H1 (cell line): ENCODE results near the gene PLA2G4E. TPM values are rescaled to one million over a fixed set of nuclear protein-coding genes. Genes with fewer than 3 reads are reported as not detected.
A peak's percentile ranks its signal among the peaks of the same experiment; 100 is the strongest.

Source experiments
- CTCF ChIA-PET: fragments of 300-600 bp; sonication (Branson Sonifier 250); formaldehyde crosslinking; loops from one replicate; lab custom pipeline; 2021; ENCODE audit not compliant: partially characterized antibody; lab: Charles Lee
- POLR2A ChIA-PET: fragments of 300-600 bp; sonication (Branson Sonifier 250); formaldehyde crosslinking; loops from one replicate; lab custom pipeline; 2021; ENCODE audit warnings: inconsistent platforms; ENCODE audit not compliant: partially characterized antibody; lab: Charles Lee
- DNase-seq, 2 experiments: peaks; one replicate each; pipeline versions ENCODE4 v3.0.0 to v3.0.0-alpha.2; 2010 to 2022; ENCODE audit warnings: low spot score in 2 of 2, low read depth in 1 of 2, mixed read lengths in 1 of 2
- FAIRE-seq: peaks from 2 replicates; lab custom pipeline; 2011; peaks lifted over from hg19 to GRCh38; lab: Jason Lieb, UNC
- H2AFZ ChIP-seq: 2 replicates; pipeline ENCODE4 v1.8.1; 2012; ENCODE audit warnings: low read length, inconsistent platforms
- H2AK5ac ChIP-seq: 2 replicates; pipeline ENCODE4 v1.6.1; 2013; ENCODE audit warnings: low read depth, low read length
- H2BK120ac ChIP-seq: replicated peaks from 2 replicates; pipeline ENCODE3; 2013; ENCODE audit warnings: low read depth, low read length, inconsistent platforms
- H2BK12ac ChIP-seq: 2 replicates; pipeline ENCODE4 v1.6.1; 2013; ENCODE audit warnings: low read depth, low read length
- H2BK15ac ChIP-seq: 2 replicates; pipeline ENCODE4 v1.6.1; 2013; ENCODE audit warnings: low read length
- H2BK20ac ChIP-seq: 2 replicates; pipeline ENCODE4 v1.6.1; 2013; ENCODE audit warnings: low read length
- H2BK5ac ChIP-seq: 2 replicates; pipeline ENCODE4 v1.6.1; 2013; ENCODE audit warnings: low read depth, low read length
- H3K14ac ChIP-seq: 2 replicates; pipeline ENCODE4 v1.6.1; 2013; ENCODE audit warnings: inconsistent platforms; ENCODE audit not compliant: insufficient read length
- H3K18ac ChIP-seq: 2 replicates; pipeline ENCODE4 v1.6.1; 2013; ENCODE audit warnings: low read length; ENCODE audit errors: extremely low read depth
- H3K23ac ChIP-seq: 2 replicates; pipeline ENCODE4 v1.6.1; 2013; ENCODE audit warnings: inconsistent platforms; ENCODE audit not compliant: insufficient read length
- H3K23me2 ChIP-seq: 2 replicates; pipeline ENCODE4 v1.6.1; 2013; ENCODE audit warnings: low read depth, low read length
- H3K27ac ChIP-seq: 2 replicates; pipeline ENCODE4 v1.6.1; 2011; ENCODE audit warnings: low read depth, low read length, inconsistent platforms
- H3K27me3 ChIP-seq, 4 experiments: replicated peaks in 1 of 4; 1 replicate in 1 of 4; 2 replicates in 3 of 4; pipeline versions ENCODE4 v1.6.1 to v1.8.1; 2011 to 2013; ENCODE audit warnings: low read length in 3 of 4, mild to moderate bottlenecking in 3 of 4, inconsistent platforms in 2 of 4, mixed read lengths in 2 of 4, moderate library complexity in 1 of 4; ENCODE audit not compliant: control insufficient read depth in 3 of 4, insufficient read depth in 3 of 4; ENCODE audit errors: extremely low read depth in 1 of 4
- H3K36me3 ChIP-seq, 4 experiments: 2 replicates each; pipeline versions ENCODE4 v1.6.1 to v1.8.1; 2011 to 2013; ENCODE audit warnings: mild to moderate bottlenecking in 4 of 4, low read length in 3 of 4, moderate library complexity in 2 of 4, control low read depth in 1 of 4, inconsistent platforms in 1 of 4; ENCODE audit not compliant: insufficient read depth in 4 of 4, control insufficient read depth in 2 of 4
- H3K4ac ChIP-seq: replicated peaks from 2 replicates; pipeline ENCODE3; 2013; ENCODE audit warnings: low read length, low read depth, mixed read lengths, inconsistent platforms; ENCODE audit not compliant: insufficient read length
- H3K4me1 ChIP-seq, 4 experiments: replicated peaks in 1 of 4; 1 replicate in 1 of 4; 2 replicates in 3 of 4; pipeline versions ENCODE4 v1.6.1 to v1.8.1; 2011 to 2013; ENCODE audit warnings: low read length in 3 of 4, inconsistent platforms in 2 of 4, mixed read lengths in 1 of 4; ENCODE audit not compliant: insufficient read depth in 4 of 4, control insufficient read depth in 3 of 4
- H3K4me2 ChIP-seq, 2 experiments: 2 replicates each; pipeline versions ENCODE4 v1.6.1 to v1.8.1; 2011 to 2013; ENCODE audit warnings: low read depth in 2 of 2, low read length in 2 of 2, control low read depth in 1 of 2, inconsistent platforms in 1 of 2, mild to moderate bottlenecking in 1 of 2; ENCODE audit not compliant: insufficient read depth in 1 of 2
- H3K4me3 ChIP-seq, 4 experiments: fragments of 200-600, 300-600 bp in 1 of 4; sonication (generic), shearing (Covaris generic), sonication (Bioruptor Twin) in 1 of 4; 2 replicates each; pipeline versions ENCODE4 v1.5.1 to v1.8.1; 2011 to 2016; ENCODE audit warnings: low read length in 4 of 4, low read depth in 3 of 4, control low read depth in 2 of 4, inconsistent platforms in 2 of 4, mild to moderate bottlenecking in 2 of 4, mixed read lengths in 1 of 4, moderate library complexity in 1 of 4; ENCODE audit not compliant: insufficient read depth in 2 of 4; ENCODE audit errors: extremely low read depth in 1 of 4
- H3K56ac ChIP-seq: replicated peaks from 2 replicates; pipeline ENCODE3; 2013; ENCODE audit warnings: low read depth, mild to moderate bottlenecking, mixed read lengths, low read length, inconsistent platforms; ENCODE audit not compliant: insufficient read length
- H3K79me1 ChIP-seq: 2 replicates; pipeline ENCODE4 v1.6.1; 2013; ENCODE audit warnings: low read depth, low read length, control low read depth
- H3K79me2 ChIP-seq, 2 experiments: 2 replicates each; pipeline versions ENCODE4 v1.6.1 to v1.8.1; 2012 to 2013; ENCODE audit warnings: low read length in 2 of 2, mild to moderate bottlenecking in 2 of 2, inconsistent platforms in 1 of 2; ENCODE audit not compliant: insufficient read depth in 2 of 2, control insufficient read depth in 1 of 2
- H3K9ac ChIP-seq, 4 experiments: replicated peaks in 1 of 4; 1 replicate in 1 of 4; 2 replicates in 3 of 4; pipeline versions ENCODE4 v1.6.1 to v1.8.1; 2011 to 2013; ENCODE audit warnings: low read depth in 3 of 4, low read length in 3 of 4, control low read depth in 2 of 4, mild to moderate bottlenecking in 2 of 4, moderate library complexity in 2 of 4, inconsistent platforms in 1 of 4; ENCODE audit errors: extremely low read depth in 1 of 4
- H3K9me3 ChIP-seq, 2 experiments: 2 replicates each; pipeline versions ENCODE4 v1.6.1 to v1.8.1; 2012 to 2013; ENCODE audit warnings: mild to moderate bottlenecking in 2 of 2, moderate library complexity in 2 of 2, control low read depth in 1 of 2, inconsistent platforms in 1 of 2, low read depth in 1 of 2, low read length in 1 of 2, mixed read lengths in 1 of 2; ENCODE audit not compliant: insufficient read depth in 2 of 2
- H4K20me1 ChIP-seq, 2 experiments: replicated peaks in 1 of 2; 2 replicates each; pipeline versions ENCODE3 to v1.8.1; 2011 to 2013; ENCODE audit warnings: inconsistent platforms in 2 of 2, low read length in 2 of 2, mild to moderate bottlenecking in 1 of 2; ENCODE audit not compliant: insufficient read depth in 2 of 2, control insufficient read depth in 1 of 2
- H4K5ac ChIP-seq: 2 replicates; pipeline ENCODE4 v1.6.1; 2013; ENCODE audit warnings: low read length, low read depth, mixed read lengths, inconsistent platforms; ENCODE audit not compliant: insufficient read length
- H4K8ac ChIP-seq: 2 replicates; pipeline ENCODE4 v1.8.0; 2013; ENCODE audit warnings: mild to moderate bottlenecking, moderate library complexity, low read length, inconsistent platforms; ENCODE audit not compliant: insufficient read depth; ENCODE audit errors: extremely low read depth
- H4K91ac ChIP-seq: replicated peaks from 2 replicates; pipeline ENCODE3; 2013; ENCODE audit warnings: low read length, mixed read lengths, inconsistent platforms; ENCODE audit not compliant: insufficient read length
- CBX8 ChIP-seq: fragments of 300-800, 300-1000 bp; sonication (generic); IDR thresholded peaks from 2 replicates; pipeline ENCODE4 v1.7.1; 2016; ENCODE audit warnings: low read depth, low read length, borderline replicate concordance
- CHD2 ChIP-seq: IDR thresholded peaks from 2 replicates; pipeline ENCODE4 v1.6.1; 2012; ENCODE audit warnings: low read length, improper control_type of control experiment
- CREB1 ChIP-seq: IDR thresholded peaks from 2 replicates; pipeline ENCODE4 v1.6.1; 2012; ENCODE audit warnings: inconsistent platforms
- CTBP2 ChIP-seq: IDR thresholded peaks from 2 replicates; pipeline ENCODE4 v1.7.0; 2011; ENCODE audit warnings: borderline replicate concordance, mild to moderate bottlenecking, moderate library complexity, mixed read lengths, low read length; ENCODE audit not compliant: insufficient read depth, insufficient read length
- HDAC6 ChIP-seq: IDR thresholded peaks from one replicate; pipeline ENCODE4 v1.7.1; 2012; ENCODE audit warnings: low read depth, mild to moderate bottlenecking, inconsistent platforms, low read length, moderate library complexity
- KDM1A ChIP-seq: fragments of 200-600, 300-600 bp; sonication (generic); IDR thresholded peaks from 2 replicates; pipeline ENCODE4 v1.7.1; 2016; ENCODE audit warnings: mild to moderate bottlenecking, low read length, borderline replicate concordance
- RNF2 ChIP-seq: fragments of 200-900, 300-1000 bp; sonication (generic); IDR thresholded peaks from 2 replicates; pipeline ENCODE4 v1.7.1; 2016; ENCODE audit warnings: borderline replicate concordance, low read depth, mild to moderate bottlenecking, antibody characterized with exemption, low read length; ENCODE audit not compliant: poor library complexity, severe bottlenecking; ENCODE audit errors: missing control alignments
- TAF7 ChIP-seq: optimal IDR thresholded peaks from 2 replicates; pipeline ENCODE3; 2011; ENCODE audit warnings: low read depth, mild to moderate bottlenecking, inconsistent platforms, low read length, moderate library complexity, borderline replicate concordance
- WGBS, 2 experiments: shearing (Covaris generic) in 1 of 2; methylation state at CpG; one replicate each; pipeline versions ENCODE4 v1.1.6 to v1.1.7; 2013 to 2015; ENCODE audit warnings: low lambda C conversion rate in 2 of 2, mixed read lengths in 2 of 2, inconsistent platforms in 1 of 2, low coverage in 1 of 2, missing lambda C conversion rate in 1 of 2; ENCODE audit not compliant: insufficient replicate concordance in 2 of 2, insufficient coverage in 1 of 2, insufficient read length in 1 of 2; ENCODE audit errors: extremely low coverage in 1 of 2, missing lambda C conversion rate in 1 of 2; 5-methylcytosine and 5-hydroxymethylcytosine counted together
- polyA plus RNA-seq, 7 experiments: library from polyadenylated mRNA; depleted of rRNA in 3 of 7; stranded (reverse) in 5 of 7; unstranded in 2 of 7; fragments of >200 nt in 5 of 7; fragments of 200-250 nt in 2 of 7; gene quantifications; 1 replicate in 5 of 7; 2 replicates in 1 of 7; 4 replicates in 1 of 7; pipeline versions ENCODE4 v1.2.1 to v1.2.3, GENCODE V29; 2011 to 2013; ENCODE audit warnings: missing spikeins in 2 of 7, mixed read lengths in 2 of 7
- total RNA-seq: library from RNA; stranded (reverse); fragmentation: NEBNext Ultra II Directional; extraction: Animal tissue kit (Norgen Biotek cat#: 25700); gene quantifications from 2 replicates; pipeline ENCODE4 v1.2.1, GENCODE V29; 2021

Gene PLA2G4E
- total and polyA plus RNA-seq, 2 of the 8 experiments (the other 6 are each of a cell fraction or from before 2014, with no cell fraction given): 0.03 TPM; not detected in 1

DNA sequence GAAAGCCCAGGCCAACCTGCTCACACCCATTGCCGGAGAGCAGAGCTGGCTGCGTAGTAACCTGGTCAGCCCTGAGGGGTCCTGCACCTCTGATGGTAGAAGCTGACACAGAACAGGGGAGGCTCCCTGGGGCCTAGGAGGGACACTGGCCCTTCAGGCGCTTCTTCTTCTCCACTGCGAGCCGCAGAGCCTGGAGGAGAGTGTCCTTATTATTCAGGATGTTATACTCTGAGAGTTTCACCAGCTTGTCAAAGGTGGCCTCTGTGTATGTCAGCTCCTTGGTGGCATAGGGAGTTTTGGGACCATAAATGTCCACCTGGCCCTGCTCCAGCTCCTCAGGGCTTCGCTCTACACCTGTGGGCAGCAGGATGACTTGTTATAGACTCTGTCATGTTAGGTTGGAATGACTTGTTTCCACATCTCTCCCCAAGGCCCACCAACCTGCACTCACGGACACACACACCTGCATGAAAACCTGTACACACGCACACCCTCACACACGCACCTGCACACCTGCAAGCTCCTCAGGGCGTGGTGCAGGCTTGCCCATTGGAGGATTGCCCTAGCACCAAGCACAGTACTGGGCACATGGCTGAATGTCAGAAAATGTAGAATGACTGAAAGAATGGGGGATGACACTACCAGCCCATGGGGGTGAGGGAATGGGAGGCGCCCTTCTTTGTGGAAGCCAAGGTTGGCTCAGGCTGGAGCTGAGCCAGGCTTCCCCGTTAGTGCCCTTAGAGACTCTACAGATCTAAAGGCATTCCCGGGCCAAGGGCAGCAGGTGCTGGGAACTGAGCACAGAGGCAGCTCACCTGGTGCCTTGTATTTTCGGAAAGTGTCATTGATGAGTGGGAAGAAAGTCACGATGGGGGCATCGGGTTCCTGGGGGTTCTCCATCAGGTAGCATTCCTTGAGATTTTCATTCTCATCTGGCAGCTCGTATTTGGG, 36.9 kb downstream of the PLA2G4E start:
- ChIA-PET CTCF (interaction anchor here (0.9 to 16.4 kb wide), 11 partner anchors 10 to 155 kb away, joined by 3 to 252 read pairs (median 15); partner anchors contain the start of gene EHD4), POLR2A (interaction anchor here (0.8 to 1.2 kb wide), 2 partner anchors 11 kb away, joined by 3 read pairs; partner anchors contain the start of gene EHD4)
- H3K4me3 ChIP-seq: no peak overlapping the region
- no peaks in the 10 kb centered on the region for H3K23me2 ChIP-seq
- FAIRE-seq (no peak), DNase-seq (no peak)
- H3K27ac ChIP-seq: no peak overlapping the region
- no peak overlapping the region for H2AK5ac ChIP-seq
- H2BK15ac ChIP-seq: no peak overlapping the region
- no peak overlapping the region for H4K5ac ChIP-seq
- no peaks in the 10 kb centered on the region for H3K9me3 ChIP-seq
- WGBS, 2 experiments: 87% methylated on average over 17 of the region's 17 CpGs; no CpG with 5 or more reads in 1 of the 2 experiments
- no peak overlapping the region for H3K18ac ChIP-seq
- H2BK20ac ChIP-seq: no peak overlapping the region
- no peak overlapping the region for H3K23ac ChIP-seq
- TF ChIP-seq TAF7 (no peak), RNF2 (no peak), CTBP2 (no peak), HDAC6 (no peak), CREB1 (no peak), CHD2 (no peak), KDM1A (no peak), CBX8 (no peak)
- H3K14ac ChIP-seq: no peak overlapping the region
- H3K9ac ChIP-seq: no peak overlapping the region
- H3K4me2 ChIP-seq: no peak overlapping the region
- H2BK12ac ChIP-seq: peak overlapping the region; percentile 60; the same call in 1 of the 2 replicates
- no peak overlapping the region for H2BK5ac ChIP-seq
- H2AFZ ChIP-seq: no peak overlapping the region
- no peak overlapping the region for H4K91ac ChIP-seq
- H3K27me3 ChIP-seq: no peaks in the 10 kb centered on the region; a peak in 1 of 7 replicates
- no peaks in the 10 kb centered on the region for H3K79me2 ChIP-seq
- H4K8ac ChIP-seq: no peak overlapping the region
- H3K79me1 ChIP-seq: no peaks in the 10 kb centered on the region
- no peaks in the 10 kb centered on the region; a peak in 1 of 7 replicates for H3K4me1 ChIP-seq
- no peaks in the 10 kb centered on the region for H4K20me1 ChIP-seq
- H3K36me3 ChIP-seq: no peaks in the 10 kb centered on the region
- H3K56ac ChIP-seq: no peak overlapping the region
- no peak overlapping the region for H3K4ac ChIP-seq
- no peak overlapping the region for H2BK120ac ChIP-seq
